ENCODE results near the gene CHRNA4. TPM values are rescaled to one million over a fixed set of nuclear protein-coding genes. Genes with fewer than 3 reads are reported as not detected.
A peak's percentile ranks its signal among the peaks of the same experiment; 100 is the strongest.

The CHRNA4 gene
- total and polyA plus RNA-seq, 5 donors from 2014 or later, result not detected

- Histone ChIP-seq H3K36me3 (ENCODE audit: control insufficient read depth, insufficient read depth, low read length) (no peaks in the 10 kb centered on the region), H3K27me3 (ENCODE audit: control insufficient read depth, insufficient read depth, low read length) (no peaks in the 10 kb centered on the region), H3K27ac (ENCODE audit: insufficient read depth, low read length, poor library complexity, severe bottlenecking) (no peak overlapping the region), H3K4me1 (ENCODE audit: control insufficient read depth, insufficient read depth, low read length, poor library complexity, severe bottlenecking) (no peaks in the 10 kb centered on the region), H3K9me3 (ENCODE audit: control insufficient read depth in 2 of 2, low read length in 2 of 2) (no peaks in the 10 kb centered on the region), H3K4me3 (ENCODE audit: low read depth, low read length) (no peak overlapping the region)
- ATAC-seq (ENCODE audit: low read depth in 2 of 2) (no peak), DNase-seq (no peak)
- peaks cover 0 to 2% (median 0%) of the 10 kb centered on the region in 7 donors for H3K9me3 Mint-ChIP-seq
- no peak overlapping the region for H3K27ac Mint-ChIP-seq
- no peaks in the 10 kb centered on the region for H3K36me3 Mint-ChIP-seq
- H3K4me1 Mint-ChIP-seq, result no peaks in the 10 kb centered on the region
- no peaks in the 10 kb centered on the region for H3K27me3 Mint-ChIP-seq
- no peak overlapping the region for H3K4me3 Mint-ChIP-seq
Measured at GRCh38 chr20:63394920-63395455, 33.8 kb upstream of the CHRNA4 start.

GRCh38 chr20:63394069-63394919, 33.1 kb upstream of the CHRNA4 start:
- ATAC-seq (ENCODE audit: low read depth in 2 of 2), result no peak
- Mint-ChIP-seq H3K4me1 (no peaks in the 10 kb centered on the region), H3K27me3 (no peaks in the 10 kb centered on the region), H3K36me3 (no peaks in the 10 kb centered on the region), H3K4me3 (no peak overlapping the region), H3K9me3 (peaks cover 0 to 2% (median 0%) of the 10 kb centered on the region in 7 donors), H3K27ac (no peak overlapping the region)
- Histone ChIP-seq H3K4me1 (ENCODE audit: control insufficient read depth, insufficient read depth, low read length, poor library complexity, severe bottlenecking) (no peaks in the 10 kb centered on the region), H3K27ac (ENCODE audit: insufficient read depth, low read length, poor library complexity, severe bottlenecking) (no peak overlapping the region), H3K36me3 (ENCODE audit: control insufficient read depth, insufficient read depth, low read length) (no peaks in the 10 kb centered on the region), H3K9me3 (ENCODE audit: control insufficient read depth in 2 of 2, low read length in 2 of 2) (no peaks in the 10 kb centered on the region), H3K4me3 (ENCODE audit: low read depth, low read length) (no peak overlapping the region), H3K27me3 (ENCODE audit: control insufficient read depth, insufficient read depth, low read length) (no peaks in the 10 kb centered on the region)
- no peak for DNase-seq

GRCh38 chr20:63393566-63393965, 32.4 kb upstream of the CHRNA4 start:
- ATAC-seq (ENCODE audit: low read depth in 2 of 2), result no peak
- no peaks in the 10 kb centered on the region for H3K9me3 ChIP-seq (ENCODE audit: control insufficient read depth in 2 of 2, low read length in 2 of 2)
- Mint-ChIP-seq H3K4me3 (no peak overlapping the region), H3K27ac (no peak overlapping the region), H3K9me3 (peaks cover 0 to 4% (median 0%) of the 10 kb centered on the region in 7 donors), H3K36me3 (no peaks in the 10 kb centered on the region), H3K27me3 (no peaks in the 10 kb centered on the region), H3K4me1 (no peaks in the 10 kb centered on the region)
- DNase-seq, result no peak
- no peak overlapping the region for H3K27ac ChIP-seq (ENCODE audit: insufficient read depth, low read length, poor library complexity, severe bottlenecking)
- H3K4me1 ChIP-seq (ENCODE audit: control insufficient read depth, insufficient read depth, low read length, poor library complexity, severe bottlenecking), result no peaks in the 10 kb centered on the region
- H3K36me3 ChIP-seq (ENCODE audit: control insufficient read depth, insufficient read depth, low read length), result no peaks in the 10 kb centered on the region
- H3K4me3 ChIP-seq (ENCODE audit: low read depth, low read length), result no peak overlapping the region
- no peaks in the 10 kb centered on the region for H3K27me3 ChIP-seq (ENCODE audit: control insufficient read depth, insufficient read depth, low read length)

- H3K27me3 ChIP-seq (ENCODE audit: control insufficient read depth, insufficient read depth, low read length), result no peaks in the 10 kb centered on the region
- no peak overlapping the region for H3K27ac Mint-ChIP-seq
- H3K27me3 Mint-ChIP-seq, result no peaks in the 10 kb centered on the region
- no peak overlapping the region for H3K27ac ChIP-seq (ENCODE audit: insufficient read depth, low read length, poor library complexity, severe bottlenecking)
- peaks cover 3% of the 10 kb centered on the region for H3K36me3 Mint-ChIP-seq
- no peak for ATAC-seq (ENCODE audit: low read depth in 2 of 2)
- DNase-seq, result no peak
- H3K4me1 ChIP-seq (ENCODE audit: control insufficient read depth, insufficient read depth, low read length, poor library complexity, severe bottlenecking), result no peaks in the 10 kb centered on the region
- no peak overlapping the region for H3K4me3 Mint-ChIP-seq
- no peaks in the 10 kb centered on the region for H3K36me3 ChIP-seq (ENCODE audit: control insufficient read depth, insufficient read depth, low read length)
- no peaks in the 10 kb centered on the region for H3K4me1 Mint-ChIP-seq
- H3K4me3 ChIP-seq (ENCODE audit: low read depth, low read length), result no peak overlapping the region
- peaks cover 0 to 5% (median 0%) of the 10 kb centered on the region in 7 donors for H3K9me3 Mint-ChIP-seq
- no peaks in the 10 kb centered on the region for H3K9me3 ChIP-seq (ENCODE audit: control insufficient read depth in 2 of 2, low read length in 2 of 2)
Measured at GRCh38 chr20:63392465-63393365, 31.6 kb upstream of the CHRNA4 start.

DNA sequence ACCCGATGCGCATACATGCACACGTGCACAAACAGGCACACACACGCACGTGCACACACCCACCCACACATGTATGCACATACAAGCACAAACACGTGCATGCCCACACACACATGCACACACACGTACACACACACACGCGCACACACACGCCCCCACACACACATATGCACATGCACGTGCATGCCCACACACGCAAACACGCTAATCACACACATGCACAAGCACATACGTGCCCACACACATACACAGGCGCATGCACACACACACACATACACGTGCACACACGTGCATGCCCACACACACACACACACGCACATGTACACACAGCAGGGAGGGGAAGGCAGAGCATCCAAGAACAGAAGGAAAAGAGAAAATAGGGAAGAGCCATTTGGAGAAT, 26.8 kb upstream of the CHRNA4 start:
- Histone ChIP-seq H3K9me3 (ENCODE audit: control insufficient read depth in 2 of 2, low read length in 2 of 2) (peaks cover 7 to 9% of the 10 kb centered on the region in 2 experiments), H3K36me3 (ENCODE audit: control insufficient read depth, insufficient read depth, low read length) (no peaks in the 10 kb centered on the region), H3K27me3 (ENCODE audit: control insufficient read depth, insufficient read depth, low read length) (no peaks in the 10 kb centered on the region), H3K27ac (ENCODE audit: insufficient read depth, low read length, poor library complexity, severe bottlenecking) (no peak overlapping the region), H3K4me1 (ENCODE audit: control insufficient read depth, insufficient read depth, low read length, poor library complexity, severe bottlenecking) (no peaks in the 10 kb centered on the region), H3K4me3 (ENCODE audit: low read depth, low read length) (no peak overlapping the region)
- Mint-ChIP-seq H3K27ac (peak overlapping the region in 1 of 3 donors; percentile 43), H3K36me3 (peaks cover 3% of the 10 kb centered on the region), H3K4me1 (no peaks in the 10 kb centered on the region), H3K9me3 (peaks cover 0 to 25% (median 6%) of the 10 kb centered on the region in 7 donors), H3K4me3 (no peak overlapping the region), H3K27me3 (peaks cover 4% of the 10 kb centered on the region)
- ATAC-seq (ENCODE audit: low read depth in 2 of 2) (no peak), DNase-seq (no peak)

DNA sequence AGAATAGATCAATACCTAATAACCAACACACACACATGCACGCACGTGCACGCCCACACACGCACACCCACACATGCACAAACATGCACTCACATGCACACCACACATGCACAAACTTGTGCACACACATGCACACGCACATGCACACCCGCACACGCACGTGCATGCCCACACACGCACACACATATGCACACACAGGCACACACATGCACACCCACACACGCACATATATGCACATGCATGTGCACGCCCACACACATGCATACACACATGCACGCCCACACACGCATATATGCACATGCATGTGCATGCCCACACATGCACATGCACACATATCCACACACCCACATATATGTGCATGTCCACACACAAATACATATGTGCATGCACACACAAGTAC, 26.2 kb upstream of the CHRNA4 start:
- no peak overlapping the region for H3K4me3 Mint-ChIP-seq
- Histone ChIP-seq H3K4me1 (ENCODE audit: control insufficient read depth, insufficient read depth, low read length, poor library complexity, severe bottlenecking) (no peaks in the 10 kb centered on the region), H3K27ac (ENCODE audit: insufficient read depth, low read length, poor library complexity, severe bottlenecking) (no peak overlapping the region), H3K4me3 (ENCODE audit: low read depth, low read length) (no peak overlapping the region), H3K9me3 (ENCODE audit: control insufficient read depth in 2 of 2, low read length in 2 of 2) (peaks cover 7 to 9% of the 10 kb centered on the region in 2 experiments), H3K36me3 (ENCODE audit: control insufficient read depth, insufficient read depth, low read length) (no peaks in the 10 kb centered on the region), H3K27me3 (ENCODE audit: control insufficient read depth, insufficient read depth, low read length) (no peaks in the 10 kb centered on the region)
- H3K36me3 Mint-ChIP-seq, result peaks cover 3% of the 10 kb centered on the region
- DNase-seq (no peak), ATAC-seq (ENCODE audit: low read depth in 2 of 2) (no peak)
- no peaks in the 10 kb centered on the region for H3K4me1 Mint-ChIP-seq
- peaks cover 4% of the 10 kb centered on the region for H3K27me3 Mint-ChIP-seq
- no peak overlapping the region for H3K27ac Mint-ChIP-seq
- peaks cover 0 to 25% (median 6%) of the 10 kb centered on the region in 7 donors for H3K9me3 Mint-ChIP-seq

DNA sequence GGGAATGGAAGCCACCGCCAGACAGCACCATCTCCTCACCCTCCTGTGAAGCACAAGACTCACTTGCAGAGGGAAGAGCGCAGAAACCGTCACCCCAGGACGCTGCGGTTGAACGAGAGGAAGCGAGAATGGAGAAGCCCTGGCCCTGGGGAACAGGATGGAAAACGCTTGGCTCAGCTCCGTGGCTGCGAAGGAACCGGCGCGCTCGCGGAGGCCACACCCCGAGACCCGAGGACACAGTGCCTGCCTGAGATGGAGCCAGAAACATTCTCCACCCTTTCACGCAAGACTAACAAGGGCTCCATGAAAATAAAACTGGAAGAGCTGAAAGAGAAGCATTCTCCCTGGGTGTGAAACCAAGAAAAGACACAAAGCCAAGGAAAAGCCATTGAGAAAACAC, 25.3 kb upstream of the CHRNA4 start:
- Mint-ChIP-seq H3K9me3 (peaks cover 0 to 25% (median 6%) of the 10 kb centered on the region in 7 donors), H3K36me3 (peaks cover 3% of the 10 kb centered on the region), H3K27ac (no peak overlapping the region), H3K27me3 (peaks cover 4% of the 10 kb centered on the region), H3K4me3 (no peak overlapping the region), H3K4me1 (no peaks in the 10 kb centered on the region)
- no peaks in the 10 kb centered on the region for H3K27me3 ChIP-seq (ENCODE audit: control insufficient read depth, insufficient read depth, low read length)
- no peak for ATAC-seq (ENCODE audit: low read depth in 2 of 2)
- H3K4me3 ChIP-seq (ENCODE audit: low read depth, low read length), result no peak overlapping the region
- H3K27ac ChIP-seq (ENCODE audit: insufficient read depth, low read length, poor library complexity, severe bottlenecking), result no peak overlapping the region
- DNase-seq, result no peak
- peaks cover 7 to 9% of the 10 kb centered on the region in 2 experiments for H3K9me3 ChIP-seq (ENCODE audit: control insufficient read depth in 2 of 2, low read length in 2 of 2)
- H3K36me3 ChIP-seq (ENCODE audit: control insufficient read depth, insufficient read depth, low read length), result no peaks in the 10 kb centered on the region
- H3K4me1 ChIP-seq (ENCODE audit: control insufficient read depth, insufficient read depth, low read length, poor library complexity, severe bottlenecking), result no peaks in the 10 kb centered on the region

Measured in CD4-positive, CD25-positive, alpha-beta regulatory T cell (primary cell).